HCT116 (cell line): ENCODE data around the gene POLR1D. TPM values are rescaled to one million over a fixed set of nuclear protein-coding genes. Genes with fewer than 3 reads are reported as not detected.

Experiments used
- ATAC-seq: fragments of 200-7000 bp; cut with Tn5 transposase; 2 replicates; pipeline ENCODE4 v1.9.1; 2020; ENCODE audit warnings: mild to moderate bottlenecking, moderate library complexity
- BruUV-seq: library from RNA; stranded (reverse); fragments of 400-500 nt; replicated peaks from 2 replicates; lab custom pipeline; 2021; lab: Mats Ljungman, UMichigan
- CTCF ChIA-PET: fragments of 300-600 bp; sonication (Branson Sonifier 250); formaldehyde crosslinking; loops from one replicate; lab custom pipeline; 2021; ENCODE audit warnings: antibody characterized with exemption; lab: Charles Lee
- POLR2A ChIA-PET: fragments of 300-600, 350-600 bp; sonication (Branson Sonifier 250); formaldehyde crosslinking; loops from one replicate; lab custom pipeline; 2021; ENCODE audit warnings: antibody characterized with exemption; lab: Charles Lee
- RAD21 ChIA-PET, 2 experiments: fragments of 300-600 bp; sonication (Branson Sonifier 250); formaldehyde crosslinking; loops; one replicate each; lab custom pipeline; 2023; ENCODE audit warnings: low total read pairs in 2 of 2; ENCODE audit not compliant: uncharacterized antibody in 2 of 2, unreplicated experiment in 2 of 2, low non-redundant PET in 1 of 2; lab: Charles Lee
- DNase-seq: peaks from one replicate; pipeline ENCODE4 v3.0.0-alpha.2; 2010; ENCODE audit warnings: low read depth, low spot score
- H2AFZ ChIP-seq: fragments of 200-600 bp; shearing (Covaris generic), sonication (generic); 2 replicates; pipeline ENCODE4 v1.6.1; 2017; ENCODE audit warnings: low read depth, mixed run types, mixed read lengths, antibody characterized with exemption, low read length; ENCODE audit not compliant: poor library complexity, severe bottlenecking
- H3K27ac ChIP-seq: 2 replicates; pipeline ENCODE4 v1.5.1; 2012; ENCODE audit warnings: low read depth, low read length
- H3K27me3 ChIP-seq: fragments of 200-600 bp; sonication (generic); 2 replicates; pipeline ENCODE4 v1.6.1; 2016; ENCODE audit warnings: mixed run types, low read length, mixed read lengths; ENCODE audit not compliant: insufficient read depth
- H3K36me3 ChIP-seq, 2 experiments: fragments of 200-500 bp in 1 of 2; fragments of 200-600 bp in 1 of 2; sonication (Bioruptor generic) in 1 of 2; sonication (generic) in 1 of 2; 2 replicates each; pipeline versions ENCODE4 v1.5.1 to v1.6.1; 2014 to 2016; ENCODE audit warnings: low read length in 2 of 2, inconsistent platforms in 1 of 2, mixed read lengths in 1 of 2, mixed run types in 1 of 2; ENCODE audit not compliant: insufficient read depth in 2 of 2, control insufficient read depth in 1 of 2
- H3K4me1 ChIP-seq, 2 experiments: fragments of 200-600 bp in 1 of 2; sonication (generic) in 1 of 2; 2 replicates each; pipeline versions ENCODE4 v1.5.1 to v1.6.1; 2012 to 2017; ENCODE audit warnings: low read length in 2 of 2, inconsistent platforms in 1 of 2, mild to moderate bottlenecking in 1 of 2, mixed read lengths in 1 of 2, mixed run types in 1 of 2, moderate library complexity in 1 of 2; ENCODE audit not compliant: insufficient read depth in 2 of 2, control insufficient read depth in 1 of 2
- H3K4me2 ChIP-seq: fragments of 200-600 bp; sonication (generic); 2 replicates; pipeline ENCODE4 v1.6.1; 2017; ENCODE audit warnings: mixed run types, low read length, mixed read lengths
- H3K4me3 ChIP-seq, 2 experiments: fragments of 200-600 bp in 1 of 2; sonication (generic) in 1 of 2; replicated peaks in 1 of 2; 2 replicates each; pipeline ENCODE4 v1.5.1; 2011 to 2016; ENCODE audit warnings: low read length in 2 of 2, control low read depth in 1 of 2, low read depth in 1 of 2, mild to moderate bottlenecking in 1 of 2, mixed read lengths in 1 of 2, mixed run types in 1 of 2
- H3K79me2 ChIP-seq: fragments of 200-600 bp; sonication (generic); 2 replicates; pipeline ENCODE4 v1.6.1; 2017; ENCODE audit warnings: mild to moderate bottlenecking, mixed run types, low read length, moderate library complexity, mixed read lengths; ENCODE audit not compliant: insufficient read depth
- H3K9ac ChIP-seq: fragments of 200-600 bp; sonication (generic); 2 replicates; pipeline ENCODE4 v1.6.1; 2016; ENCODE audit warnings: low read length, mixed read lengths
- H3K9me2 ChIP-seq: fragments of 200-600 bp; sonication (generic), shearing (Covaris generic); 2 replicates; pipeline ENCODE4 v1.6.1; 2017; ENCODE audit warnings: mixed run types, mild to moderate bottlenecking, moderate library complexity; ENCODE audit not compliant: insufficient read depth
- H3K9me3 ChIP-seq, 2 experiments: fragments of 200-500 bp in 1 of 2; fragments of 200-600 bp in 1 of 2; sonication (Bioruptor generic) in 1 of 2; sonication (generic) in 1 of 2; 2 replicates each; pipeline ENCODE4 v1.6.1; 2014 to 2017; ENCODE audit warnings: low read length in 2 of 2, mixed read lengths in 2 of 2, inconsistent platforms in 1 of 2, low read depth in 1 of 2, mild to moderate bottlenecking in 1 of 2, mixed run types in 1 of 2, moderate library complexity in 1 of 2; ENCODE audit not compliant: control insufficient read depth in 1 of 2, insufficient read depth in 1 of 2
- H4K20me1 ChIP-seq: fragments of 200-600 bp; sonication (generic), shearing (Covaris generic); 2 replicates; pipeline ENCODE4 v1.6.1; 2017; ENCODE audit warnings: mixed run types, mild to moderate bottlenecking, moderate library complexity; ENCODE audit not compliant: insufficient read depth
- CBX3 ChIP-seq: IDR thresholded peaks from 2 replicates; pipeline ENCODE4 v1.6.1; 2012; ENCODE audit warnings: low read depth
- EZH2 ChIP-seq: fragments of 200-600 bp; sonication (generic); IDR thresholded peaks from 2 replicates; pipeline ENCODE4 v1.6.1; 2017; ENCODE audit warnings: antibody characterized with exemption, mixed run types
- EZH2phosphoT487 ChIP-seq: fragments of 200-600 bp; IDR thresholded peaks from 2 replicates; pipeline ENCODE4 v1.6.1; 2018; ENCODE audit warnings: antibody characterized with exemption, borderline replicate concordance
- JUND ChIP-seq: IDR thresholded peaks from 2 replicates; pipeline ENCODE4 v1.6.1; 2012
- POLR2AphosphoS5 ChIP-seq: IDR thresholded peaks from 2 replicates; pipeline ENCODE4 v1.6.1; 2011; ENCODE audit warnings: mild to moderate bottlenecking, low read depth, low read length, moderate library complexity
- SP1 ChIP-seq: IDR thresholded peaks from 2 replicates; pipeline ENCODE4 v1.6.1; 2012; ENCODE audit warnings: low read depth
- YY1 ChIP-seq: IDR thresholded peaks from 2 replicates; pipeline ENCODE4 v1.6.1; 2011; ENCODE audit warnings: low read length, low read depth, moderate library complexity, mild to moderate bottlenecking; ENCODE audit not compliant: insufficient replicate concordance; ENCODE audit errors: extremely low read depth
- intact Hi-C: fragments of 100-400 bp; cut with micrococcal nuclease; formaldehyde crosslinking; loops from 2 replicates; pipeline ENCODE4 v1.10.0; 2022
- total RNA-seq: library from RNA; stranded (reverse); gene quantifications from one replicate; pipeline ENCODE4 v1.2.1, GENCODE V29; 2021; ENCODE audit not compliant: unreplicated experiment
- TF ChIP-seq, protein P1 (sequence below): IDR thresholded peaks from 2 replicates; pipeline ENCODE4 v1.6.1; 2012
- TF ChIP-seq, protein P2 (sequence below), 3 experiments: fragments of 200-600 bp in 1 of 3; sonication (generic) in 1 of 3; IDR thresholded peaks in 2 of 3; conservative IDR thresholded peaks in 1 of 3; 2 replicates each; pipeline ENCODE4 v1.5.1; 2012 to 2017; ENCODE audit warnings: low read depth in 2 of 3, low read length in 2 of 3, antibody characterized with exemption in 1 of 3, borderline replicate concordance in 1 of 3, control low read depth in 1 of 3, mild to moderate bottlenecking in 1 of 3, mixed read lengths in 1 of 3, mixed run types in 1 of 3, moderate library complexity in 1 of 3; ENCODE audit not compliant: insufficient read depth in 1 of 3

Gene POLR1D
- total RNA-seq, 1 experiment from 2014 or later: 184 TPM

DNA sequence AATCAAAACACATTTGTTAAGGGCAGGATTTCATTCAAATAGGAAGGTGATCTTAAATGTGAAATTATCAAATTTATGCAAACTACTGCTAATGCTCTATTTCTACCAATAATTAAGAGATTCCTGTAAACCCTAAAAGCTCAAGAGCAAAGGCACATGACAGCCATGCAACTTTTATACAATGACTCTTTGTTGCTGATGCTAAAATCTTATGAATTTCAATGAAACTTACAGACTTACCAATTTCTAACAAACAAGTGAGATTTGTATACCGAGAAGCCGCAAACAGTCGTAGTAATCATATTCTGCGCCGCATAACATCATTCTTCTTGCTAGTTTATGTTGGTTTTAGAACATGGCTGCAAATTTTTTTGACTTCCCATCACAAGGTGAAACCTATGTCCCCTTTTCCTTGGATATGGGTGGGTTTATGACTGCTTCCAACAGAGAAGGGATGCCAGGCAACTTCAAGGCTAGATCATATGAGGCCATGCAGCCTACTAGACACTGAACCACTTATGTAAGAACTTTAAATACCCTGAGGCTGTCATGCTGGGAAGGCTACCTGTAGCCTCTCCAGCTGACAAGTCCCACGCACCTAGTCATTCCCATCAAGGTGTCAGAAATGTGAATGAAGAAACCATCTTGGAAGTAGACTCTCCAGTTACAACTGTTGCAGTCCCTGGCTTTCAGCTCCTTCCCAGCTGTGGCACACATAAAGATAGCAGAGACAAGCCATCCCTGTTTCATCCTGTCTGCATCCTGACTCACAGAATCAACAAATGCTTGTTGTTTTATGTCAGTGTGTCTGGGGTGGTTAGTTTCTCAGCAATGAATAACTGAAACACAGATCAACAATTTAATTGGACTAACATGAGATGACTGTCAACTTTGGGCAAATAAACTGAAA, 43.3 kb upstream of the POLR1D start (continued):
- TF ChIP-seq SP1 (no peak), EZH2phosphoT487 (no peak), YY1 (no peak), EZH2 (no peak), POLR2AphosphoS5 (no peak)
- TF ChIP-seq, protein P1, sequence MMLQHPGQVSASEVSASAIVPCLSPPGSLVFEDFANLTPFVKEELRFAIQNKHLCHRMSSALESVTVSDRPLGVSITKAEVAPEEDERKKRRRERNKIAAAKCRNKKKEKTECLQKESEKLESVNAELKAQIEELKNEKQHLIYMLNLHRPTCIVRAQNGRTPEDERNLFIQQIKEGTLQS: no peak
- TF ChIP-seq, protein P2, sequence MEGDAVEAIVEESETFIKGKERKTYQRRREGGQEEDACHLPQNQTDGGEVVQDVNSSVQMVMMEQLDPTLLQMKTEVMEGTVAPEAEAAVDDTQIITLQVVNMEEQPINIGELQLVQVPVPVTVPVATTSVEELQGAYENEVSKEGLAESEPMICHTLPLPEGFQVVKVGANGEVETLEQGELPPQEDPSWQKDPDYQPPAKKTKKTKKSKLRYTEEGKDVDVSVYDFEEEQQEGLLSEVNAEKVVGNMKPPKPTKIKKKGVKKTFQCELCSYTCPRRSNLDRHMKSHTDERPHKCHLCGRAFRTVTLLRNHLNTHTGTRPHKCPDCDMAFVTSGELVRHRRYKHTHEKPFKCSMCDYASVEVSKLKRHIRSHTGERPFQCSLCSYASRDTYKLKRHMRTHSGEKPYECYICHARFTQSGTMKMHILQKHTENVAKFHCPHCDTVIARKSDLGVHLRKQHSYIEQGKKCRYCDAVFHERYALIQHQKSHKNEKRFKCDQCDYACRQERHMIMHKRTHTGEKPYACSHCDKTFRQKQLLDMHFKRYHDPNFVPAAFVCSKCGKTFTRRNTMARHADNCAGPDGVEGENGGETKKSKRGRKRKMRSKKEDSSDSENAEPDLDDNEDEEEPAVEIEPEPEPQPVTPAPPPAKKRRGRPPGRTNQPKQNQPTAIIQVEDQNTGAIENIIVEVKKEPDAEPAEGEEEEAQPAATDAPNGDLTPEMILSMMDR (IDR thresholded peaks at IDR 0.05 in 2 of 3, conservative IDR thresholded peaks at IDR 0.05 in 1 of 3; ENCODE audit: borderline replicate concordance in 1 of 3, insufficient read depth in 1 of 3, low read depth in 2 of 3, low read length in 2 of 3): no peak

DNA sequence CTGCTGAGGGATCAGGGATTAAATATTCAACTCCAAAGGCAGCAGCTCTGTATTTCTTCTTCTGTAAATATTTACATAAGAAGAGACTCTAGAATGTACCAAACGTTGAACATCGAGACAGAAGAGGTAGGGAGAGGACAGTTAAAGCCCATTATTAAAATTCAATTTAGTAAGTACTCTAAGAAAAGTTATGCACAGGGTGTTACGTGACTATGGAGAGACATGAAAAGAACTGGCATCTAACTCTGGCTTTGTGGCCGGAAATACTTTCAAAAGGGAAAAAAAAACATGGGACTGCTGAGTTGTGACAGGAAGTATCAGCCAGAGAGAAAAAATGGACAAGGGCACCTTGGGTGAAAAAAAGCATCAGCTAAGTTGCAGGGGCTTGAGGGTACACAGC, 38.0 kb upstream of the POLR1D start:
- no peak overlapping the region for H2AFZ ChIP-seq
- no peaks in the 10 kb centered on the region; a peak in 1 of 4 replicates for H3K4me1 ChIP-seq
- H3K4me2 ChIP-seq: no peak overlapping the region
- no peak overlapping the region for H3K27ac ChIP-seq
- H3K4me3 ChIP-seq: no peak overlapping the region
- DNase-seq (no peak), ATAC-seq (no peak)
- H3K27me3 ChIP-seq: no peaks in the 10 kb centered on the region
- ChIA-PET POLR2A (no interaction called here), CTCF (no interaction called here), RAD21 (no interaction called here)
- TF ChIP-seq, protein P1: no peak
- no peak for TF ChIP-seq JUND
- TF ChIP-seq CBX3: no peak
- no peaks in the 10 kb centered on the region for H4K20me1 ChIP-seq
- no peaks in the 10 kb centered on the region for H3K9me2 ChIP-seq
- peaks cover 14% of the 10 kb centered on the region; the same call in 1 of the 2 replicates for H3K79me2 ChIP-seq
- no peak overlapping the region for H3K9ac ChIP-seq
- no peaks in the 10 kb centered on the region; a peak in 1 of 4 replicates for H3K36me3 ChIP-seq
- intact Hi-C loops: no loop called here
- H3K9me3 ChIP-seq: no peaks in the 10 kb centered on the region
- BruUV-seq: no TSS peak
